Activated CD8-positive, alpha-beta memory T cell treated with anti-CD3 and anti-CD28 coated beads, Interleukin-2, amount 50 U/mL, for 48 hours (primary cell): Measurements from ENCODE around the gene WDR27.

ENCODE experiments used
- DNase-seq: peaks from one replicate; pipeline ENCODE4 v3.0.0-alpha.2; 2020

Gene WDR27

DNA sequence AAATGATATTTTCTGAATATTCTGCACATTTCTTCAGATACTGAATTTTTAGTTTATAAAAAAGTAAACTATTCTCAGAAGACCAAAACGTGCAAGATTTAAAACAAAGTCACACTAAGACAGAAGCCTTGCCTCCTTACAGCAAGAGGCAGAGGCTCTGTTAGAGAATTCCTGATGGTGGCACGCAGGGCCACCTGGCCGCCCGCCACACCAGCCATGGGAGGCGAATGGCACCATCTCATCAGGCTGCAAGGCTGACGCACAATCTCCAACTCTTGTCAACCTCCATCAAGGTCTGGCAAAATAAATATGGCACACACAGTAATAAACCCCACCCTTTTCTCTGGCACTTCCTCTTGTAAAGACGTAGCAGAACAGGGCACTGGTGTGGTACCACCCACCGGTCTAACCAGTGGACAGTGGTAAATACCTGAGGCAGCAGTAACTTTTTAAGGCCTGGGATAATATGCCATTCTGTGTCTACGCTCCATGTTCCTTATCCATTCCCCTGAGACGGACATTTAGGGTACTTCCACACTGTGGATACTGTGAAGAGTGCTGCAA, 111.4 kb downstream of the WDR27 start:
- no peak for DNase-seq

GRCh38 chr6:169589699-169590257, 112.1 kb downstream of the WDR27 start:
- DNase-seq, result no peak

- no peak for DNase-seq
These were observed 112.5 kb downstream of the WDR27 start for GRCh38 chr6:169589293-169589692.

GRCh38 chr6:169587975-169588374, 113.9 kb downstream of the WDR27 start:
- DNase-seq, result no peak

DNA sequence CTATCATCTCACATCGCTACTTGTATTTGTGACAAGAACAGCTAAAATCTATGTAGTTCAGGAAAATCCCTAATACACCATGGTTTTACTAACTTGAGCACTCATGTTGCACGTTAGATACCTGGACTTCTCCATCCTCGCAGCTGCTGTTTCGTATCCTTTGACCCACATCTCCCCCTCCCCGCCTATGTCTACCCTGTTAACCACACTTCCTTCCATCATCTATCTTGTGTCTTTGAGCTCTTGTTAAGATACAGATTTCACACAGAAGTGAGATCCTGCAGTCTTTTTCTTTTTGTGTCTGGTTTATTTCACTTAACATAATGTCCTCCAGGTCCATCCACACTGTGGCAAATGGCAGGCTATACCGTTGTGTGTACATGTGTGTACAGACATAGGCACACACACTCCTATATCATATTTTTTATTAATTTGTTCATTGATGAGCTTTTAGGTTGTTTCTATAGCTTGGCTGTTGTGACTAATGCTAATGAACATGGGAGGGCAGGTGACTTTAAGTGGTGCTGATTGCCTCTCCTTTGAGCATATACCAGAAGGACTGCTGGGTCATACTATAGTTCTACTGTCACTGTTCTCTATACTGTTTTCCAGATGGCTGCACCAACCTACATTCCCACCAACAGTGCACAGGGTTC, 117.8 kb downstream of the WDR27 start:
- no peak for DNase-seq

GRCh38 chr6:169579407-169580111, 122.3 kb downstream of the WDR27 start:
- DNase-seq, result no peak

DNA sequence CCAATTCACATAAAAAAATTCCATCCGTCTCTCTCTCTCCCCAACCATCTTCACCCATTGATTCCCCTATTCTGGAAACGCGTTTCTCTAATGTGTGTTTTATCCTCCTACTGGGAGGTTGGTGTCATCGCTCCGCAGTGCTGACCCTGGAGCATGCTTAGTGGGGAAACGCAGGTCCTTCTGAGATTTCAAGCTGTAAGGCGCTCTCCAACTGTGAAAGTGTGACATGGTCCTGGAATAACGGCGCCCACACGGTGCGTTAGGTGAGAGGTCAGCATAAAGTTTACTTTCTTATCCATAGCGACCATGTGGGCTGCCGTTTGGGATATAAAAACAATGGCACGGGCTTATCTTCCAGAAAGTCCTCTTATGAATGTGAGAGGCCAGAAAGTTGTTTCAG, 123.9 kb downstream of the WDR27 start:
- DNase-seq, result no peak

GRCh38 chr6:169577236-169577635, 124.6 kb downstream of the WDR27 start:
- DNase-seq, result no peak

DNA sequence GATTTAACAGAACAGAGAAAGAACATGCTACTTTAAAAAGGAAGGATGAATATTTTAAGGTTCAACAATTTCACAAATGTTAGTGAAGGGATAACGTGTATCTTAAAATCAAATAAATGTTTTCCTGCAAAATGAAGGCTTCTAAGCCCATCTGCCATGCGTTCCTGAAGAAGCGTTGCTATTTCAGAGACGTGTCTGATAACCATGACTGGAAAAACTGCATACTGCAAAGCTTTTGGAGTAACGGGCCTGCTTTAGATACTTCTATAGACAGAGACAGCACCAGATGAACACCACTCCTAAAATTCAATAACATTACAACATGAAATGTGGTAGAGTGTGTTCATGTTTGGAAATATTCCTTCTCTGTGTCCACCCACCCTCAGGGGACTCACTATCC, 126.0 kb downstream of the WDR27 start:
- no peak for DNase-seq

DNA sequence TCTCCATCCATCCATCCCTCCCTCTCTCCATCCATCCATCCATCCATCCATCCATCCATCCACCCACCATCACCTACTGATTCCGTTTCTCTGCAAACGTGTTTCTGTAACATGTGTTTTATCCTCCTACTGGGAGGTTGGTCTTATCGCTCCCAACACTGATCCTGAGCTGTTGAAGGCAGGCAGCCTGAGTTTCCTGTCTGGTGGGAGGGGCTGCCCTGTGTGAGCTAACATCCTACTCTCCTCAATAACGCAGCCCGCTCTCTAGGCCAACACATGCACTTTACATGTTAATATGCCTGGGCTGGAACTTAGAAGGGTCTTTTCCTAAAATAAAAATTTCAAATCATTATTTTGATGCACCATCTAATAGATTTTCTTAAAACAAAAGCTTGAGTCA, 126.5 kb downstream of the WDR27 start:
- DNase-seq, result no peak

DNA sequence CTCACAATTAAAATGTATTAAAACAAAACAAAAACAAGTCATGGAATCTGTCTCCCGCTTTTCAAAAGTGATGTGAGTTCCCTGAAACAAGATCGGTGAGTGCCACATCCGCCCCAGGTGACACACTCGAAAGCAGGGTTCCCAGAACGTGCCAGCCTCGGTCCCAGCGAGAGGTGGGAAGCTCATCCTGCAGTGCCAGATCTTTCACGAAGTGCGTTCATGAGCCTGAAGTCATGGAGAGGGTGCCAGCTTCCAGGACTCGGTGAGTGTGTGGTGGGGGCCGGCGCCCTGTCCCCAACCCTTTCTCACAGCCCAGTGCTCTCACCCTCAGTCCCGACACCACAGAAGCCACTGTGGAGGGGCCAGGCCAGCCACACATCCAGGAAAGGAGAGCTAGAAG, 127.4 kb downstream of the WDR27 start:
- DNase-seq, result no peak

DNA sequence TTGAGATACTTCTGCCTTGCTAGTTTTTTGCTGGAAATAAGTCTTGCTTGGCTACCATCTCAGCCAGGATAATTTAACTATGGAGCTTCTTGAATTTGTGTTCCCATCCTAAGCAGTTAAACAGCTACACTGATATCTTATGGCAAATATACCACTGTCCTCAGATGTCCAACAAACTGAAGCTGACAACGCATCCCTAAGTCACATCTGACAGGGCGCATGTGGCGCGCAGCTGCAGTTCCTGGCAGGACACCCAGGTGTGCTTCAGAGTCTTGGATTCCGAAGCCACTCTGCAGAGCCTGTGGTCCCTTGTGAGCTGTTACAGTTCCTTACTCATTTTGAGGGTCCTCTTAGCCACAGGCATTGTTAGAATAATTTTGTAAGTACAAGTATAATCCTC, 127.9 kb downstream of the WDR27 start:
- no peak for DNase-seq

- DNase-seq, result no peak
These were observed 130.5 kb downstream of the WDR27 start for GRCh38 chr6:169571123-169571962.

DNA sequence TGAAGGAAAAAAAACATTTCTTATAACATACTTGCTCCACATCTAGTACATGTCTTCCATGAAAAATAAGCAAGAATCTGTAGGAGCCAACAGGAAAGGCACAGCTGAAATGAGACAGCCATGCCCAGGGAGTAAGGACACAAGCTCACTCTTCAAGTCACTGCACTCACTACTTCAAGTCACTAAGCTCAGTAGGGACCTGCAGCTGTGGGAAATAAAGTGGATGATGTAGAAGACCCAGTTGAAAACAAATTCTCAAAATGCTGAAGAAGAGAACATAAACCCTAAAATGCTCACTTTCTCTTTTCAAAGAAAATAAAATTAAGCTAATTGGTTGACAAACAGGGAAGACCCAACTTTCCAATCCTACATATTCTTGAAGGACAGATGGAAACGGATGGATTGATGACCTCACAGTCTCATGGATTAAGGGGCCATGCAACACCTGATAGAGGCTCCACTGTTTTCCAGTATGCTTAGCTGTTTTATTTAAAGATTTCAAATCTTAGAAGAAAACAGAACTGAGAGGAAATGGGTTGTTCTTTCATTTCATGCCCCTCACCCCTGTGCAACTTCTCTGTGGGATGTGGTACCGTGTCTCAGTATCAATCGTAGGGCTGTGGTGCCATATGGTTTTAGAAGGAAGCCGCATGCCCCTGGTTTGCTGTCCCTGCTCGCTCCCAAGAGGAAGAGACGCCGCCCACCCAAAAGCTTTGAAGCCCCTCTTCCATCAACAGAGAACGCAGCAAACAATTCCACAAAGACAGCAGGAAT, 133.3 kb downstream of the WDR27 start:
- no peak for DNase-seq

DNA sequence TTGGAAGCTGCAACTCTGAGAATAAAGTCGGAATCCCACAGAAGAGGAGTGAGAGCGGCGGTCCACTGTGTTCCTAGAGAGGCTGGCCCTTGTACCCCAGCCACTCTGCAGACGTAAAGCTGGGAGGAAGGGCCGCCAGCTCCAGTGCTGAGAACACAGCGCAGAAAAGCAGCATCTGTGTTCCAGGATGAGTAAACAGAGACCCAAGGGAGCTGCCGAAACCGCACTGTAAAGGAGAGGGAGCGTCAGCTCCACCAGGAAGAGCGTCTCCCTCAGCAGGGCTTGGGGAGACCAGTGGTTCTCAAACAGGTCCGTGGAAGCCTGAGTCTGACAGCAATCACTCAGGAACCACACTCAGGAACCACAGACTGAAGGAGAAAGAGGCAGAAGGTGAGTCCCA, 134.0 kb downstream of the WDR27 start:
- DNase-seq, result no peak

DNA sequence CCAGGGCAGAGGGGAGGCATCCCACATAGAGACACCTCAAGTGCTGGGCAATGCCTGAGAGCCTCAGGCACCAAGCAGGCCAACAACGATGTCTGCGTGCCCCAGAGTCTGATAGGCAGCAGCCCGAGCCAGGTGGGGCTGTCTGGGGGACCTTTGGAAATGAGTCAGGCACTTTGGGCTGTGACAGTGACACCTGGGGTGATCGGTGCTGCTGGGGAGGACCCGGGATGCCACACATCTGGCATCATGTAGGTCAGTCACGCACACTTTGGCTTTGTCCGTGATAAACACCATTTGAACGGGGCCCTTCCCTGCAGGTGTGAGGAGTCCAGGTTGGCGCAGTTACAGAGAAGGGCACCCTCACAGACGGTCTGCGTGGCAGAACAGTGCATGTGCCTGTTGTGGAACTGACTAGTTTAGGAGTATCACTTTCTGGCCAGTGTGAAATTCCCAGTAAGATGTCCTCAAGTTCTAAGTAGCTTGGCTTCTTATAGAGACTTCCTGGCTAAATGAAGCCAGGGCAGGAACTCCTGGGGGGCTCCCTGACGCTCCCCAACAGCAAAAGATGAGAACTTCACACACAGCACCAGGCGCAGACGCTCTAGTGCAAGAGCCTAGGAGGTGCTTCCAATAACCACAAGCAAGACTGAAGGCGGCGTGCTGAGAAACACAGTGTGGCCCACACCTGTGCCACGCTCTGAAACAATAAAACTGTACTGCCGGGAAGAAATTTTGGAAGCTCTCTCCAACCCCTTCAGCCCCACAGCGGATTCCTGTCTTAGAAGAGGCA, 134.7 kb downstream of the WDR27 start:
- no peak for DNase-seq

DNA sequence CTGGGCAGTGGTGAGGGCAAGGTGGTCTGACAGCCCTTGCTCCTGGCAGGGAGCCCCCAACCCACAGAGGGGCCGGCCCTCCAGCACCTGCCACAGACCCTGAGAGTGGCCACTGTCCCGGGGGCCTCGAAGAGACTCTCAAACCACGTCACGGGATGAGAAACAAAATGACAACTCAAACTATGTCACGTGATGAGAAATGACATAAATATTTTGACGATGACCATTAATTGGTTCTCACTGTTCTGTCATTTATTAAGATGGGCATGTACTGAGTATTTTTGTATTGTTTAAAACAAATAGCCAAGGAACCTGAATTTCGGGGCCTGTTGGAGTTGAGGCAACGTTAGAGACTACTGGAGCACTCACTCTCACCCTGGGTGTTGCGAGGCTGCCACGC, 135.5 kb downstream of the WDR27 start:
- no peak for DNase-seq

DNA sequence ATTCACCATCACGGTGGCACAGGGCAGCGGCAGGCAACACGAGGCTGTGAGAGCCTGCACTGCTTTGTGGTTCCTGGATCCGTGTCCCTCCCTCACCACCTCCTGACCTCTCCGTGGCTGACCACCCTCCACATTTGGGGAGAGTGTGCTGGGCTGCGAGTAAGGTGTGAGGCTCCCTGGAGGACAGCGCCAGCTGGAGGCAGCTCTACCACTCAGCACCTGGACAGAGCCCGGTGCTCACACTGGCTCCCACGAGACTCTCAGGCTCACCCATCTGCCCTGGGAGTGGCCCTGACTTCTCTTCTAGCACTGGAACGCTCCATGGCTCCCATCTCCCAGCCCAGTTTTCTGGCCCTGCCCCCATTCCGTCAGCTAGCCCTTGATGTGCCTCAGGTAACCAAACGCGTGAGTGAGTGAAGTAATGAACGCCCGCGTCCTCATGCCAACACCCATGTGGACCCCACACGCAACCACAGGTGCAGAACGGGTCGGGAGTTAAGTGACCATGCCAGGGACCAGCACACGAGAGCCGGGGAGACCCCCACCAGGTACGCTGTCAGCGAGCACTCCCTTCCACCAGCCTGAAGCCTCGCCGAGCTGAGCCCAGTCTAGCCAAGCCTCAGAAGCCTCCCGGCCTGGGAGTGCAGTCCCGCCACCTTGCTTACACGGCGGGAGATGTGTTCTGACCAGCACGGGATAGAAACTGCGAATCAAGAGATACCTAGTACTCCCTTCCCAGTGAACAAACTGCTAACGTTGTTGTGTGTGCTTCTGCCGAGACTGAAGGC, 137.2 kb downstream of the WDR27 start:
- no peak for DNase-seq

DNA sequence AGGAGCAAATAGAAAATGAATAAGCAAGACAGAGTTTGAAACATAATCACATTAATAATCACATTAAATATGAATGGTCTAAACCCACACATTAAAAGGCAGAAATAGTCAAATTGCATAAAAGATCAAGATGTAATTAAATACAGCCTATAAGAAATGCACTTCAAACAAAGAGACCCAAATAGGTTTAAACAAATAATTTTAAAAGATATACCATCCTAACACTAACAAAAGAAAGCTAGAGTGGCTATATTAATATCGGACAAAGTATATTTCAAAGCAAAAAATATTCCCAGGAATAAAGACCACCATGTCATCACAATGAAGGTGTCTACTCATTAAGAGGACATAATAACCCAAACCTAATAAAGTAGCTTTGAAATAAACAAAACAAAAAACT, 140.2 kb downstream of the WDR27 start:
- no peak for DNase-seq

DNA sequence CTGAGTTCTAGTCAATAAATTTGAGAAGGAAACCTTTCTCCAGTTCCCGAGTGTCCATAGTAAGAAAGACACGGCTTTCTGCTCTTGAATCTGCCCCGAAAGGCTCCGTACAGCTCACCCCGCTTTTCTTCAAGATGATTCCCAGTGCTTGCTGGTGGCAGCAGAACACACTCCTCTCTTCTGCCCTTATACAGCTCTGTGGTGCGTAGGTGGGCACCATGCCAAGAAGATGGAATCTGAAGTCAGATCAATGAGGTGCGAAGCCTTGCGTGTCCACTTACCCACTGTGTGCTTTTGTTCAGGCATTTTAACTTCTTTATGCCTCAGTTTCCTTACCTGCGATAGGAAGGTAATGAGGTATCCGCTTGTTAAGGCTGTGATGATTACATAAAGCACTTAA, 142.2 kb downstream of the WDR27 start:
- no peak for DNase-seq
